NT2/D1 (cell line): ENCODE results near the gene RAB1A.

Source experiments
- SUZ12 ChIP-seq: IDR thresholded peaks from 2 replicates; pipeline ENCODE4 v1.6.1; 2011; ENCODE audit not compliant: insufficient read length, insufficient read depth; ENCODE audit errors: extremely low read depth
- ZNF274 ChIP-seq: IDR thresholded peaks from 2 replicates; pipeline ENCODE4 v1.6.1; 2011; ENCODE audit warnings: mild to moderate bottlenecking, low read depth, low read length

DNA sequence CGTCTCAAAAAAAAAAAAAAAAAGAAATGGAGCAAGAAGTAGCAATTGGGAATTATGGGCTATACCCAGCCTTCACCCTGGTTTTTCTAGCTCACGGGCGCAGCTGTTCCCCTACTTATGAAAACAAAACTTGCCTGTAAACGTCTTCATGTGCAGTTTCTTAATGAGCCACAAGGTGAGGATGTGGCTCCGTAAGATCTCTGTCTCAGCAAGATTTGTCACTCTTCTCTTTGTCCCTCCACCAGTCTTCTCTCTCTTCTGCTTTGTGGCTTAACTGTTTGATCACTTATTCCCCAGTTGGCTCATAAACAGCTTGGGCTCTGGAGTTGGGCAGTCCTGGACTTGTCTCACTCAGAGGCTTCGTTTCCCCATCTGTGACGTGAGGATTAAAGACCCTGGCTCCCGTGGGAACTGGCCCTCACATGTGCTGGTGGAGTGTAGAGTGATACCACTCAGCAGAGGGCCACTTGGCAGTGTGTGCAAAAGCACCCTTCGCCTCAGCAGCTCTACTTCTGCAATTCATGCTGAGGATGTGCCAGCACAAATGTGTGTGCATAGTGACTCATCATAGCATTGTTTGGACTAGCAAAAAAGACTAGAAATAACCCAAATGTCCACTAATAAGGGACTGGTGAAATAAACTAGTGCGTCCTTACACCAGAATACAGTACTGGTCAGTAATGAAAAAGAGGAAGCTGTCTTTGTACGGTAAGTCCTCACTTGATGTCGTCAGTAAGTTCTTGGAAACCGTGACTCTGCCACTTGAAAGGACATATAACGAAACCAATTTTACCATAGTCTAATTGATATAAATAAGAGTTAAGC, 65.0 kb downstream of the RAB1A start:
- TF ChIP-seq ZNF274, result no peak
- no peak for TF ChIP-seq SUZ12
